Astrocyte (in vitro differentiated cells and primary cell): ENCODE results near the gene CREB3.

ENCODE experiments used
- CTCF ChIP-seq: IDR thresholded peaks from 2 replicates; pipeline ENCODE4 v1.5.1; 2011; ENCODE audit warnings: low read depth, mild to moderate bottlenecking, inconsistent platforms, low read length, moderate library complexity; ENCODE audit not compliant: insufficient read depth
- EZH2 ChIP-seq: IDR thresholded peaks from 2 replicates; pipeline ENCODE4 v1.6.1; 2012; ENCODE audit warnings: mild to moderate bottlenecking, low read length, inconsistent platforms; ENCODE audit not compliant: insufficient read depth

- no peak for TF ChIP-seq CTCF
- no peak for TF ChIP-seq EZH2
Observed at GRCh38 chr9:35686222-35687203, 46.0 kb upstream of the CREB3 start.
